K562 (cell line): Measurements from ENCODE around the gene CCDC183. TPM values are rescaled to one million over a fixed set of nuclear protein-coding genes. Genes with fewer than 3 reads are reported as not detected.

ENCODE experiments used
- ARID2 ChIP-seq: fragments of 450-650 bp; IDR thresholded peaks from 2 replicates; pipeline ENCODE4 v1.6.1; 2017; ENCODE audit warnings: antibody characterized with exemption, mild to moderate bottlenecking
- ARNT ChIP-seq, 2 experiments: fragments of 450-650 bp; IDR thresholded peaks; 2 replicates each; pipeline ENCODE4 v1.6.1; 2016; ENCODE audit warnings: mild to moderate bottlenecking in 1 of 2
- CBFA2T2 ChIP-seq: fragments of 450-650 bp; conservative IDR thresholded peaks from 2 replicates; pipeline ENCODE4 v1.6.1; 2017; ENCODE audit warnings: mild to moderate bottlenecking
- DLX4 ChIP-seq: fragments of 250-450 bp; sonication (Bioruptor Pico); IDR thresholded peaks from 2 replicates; pipeline ENCODE4 v1.6.1; 2021; ENCODE audit warnings: mild to moderate bottlenecking
- E2F8 ChIP-seq: fragments of 450-650 bp; IDR thresholded peaks from 2 replicates; pipeline ENCODE4 v1.7.1; 2018; ENCODE audit warnings: mild to moderate bottlenecking, low read depth; ENCODE audit not compliant: partially characterized antibody
- HNRNPK ChIP-seq: fragments of 200-400 bp; formaldehyde crosslinking; IDR thresholded peaks from one replicate; pipeline ENCODE4 v1.6.1; 2018; ENCODE audit warnings: mild to moderate bottlenecking, low read depth, low read length; ENCODE audit not compliant: poor library complexity, severe bottlenecking
- KLF10 ChIP-seq: fragments of 250-450 bp; sonication (Bioruptor Pico); IDR thresholded peaks from 2 replicates; pipeline ENCODE4 v1.6.1; 2021; ENCODE audit warnings: matching md5 sums
- LCOR ChIP-seq: sonication (generic); formaldehyde crosslinking; IDR thresholded peaks from 2 replicates; pipeline ENCODE4 v1.8.0; 2022; ENCODE audit warnings: mild to moderate bottlenecking, missing genetic modification reagents
- MEF2D ChIP-seq: conservative IDR thresholded peaks from 2 replicates; pipeline ENCODE4 v1.6.1; 2016; ENCODE audit warnings: low read depth, missing genetic modification characterization, missing compliant biosample characterization
- NCOA6 ChIP-seq: fragments of 450-650 bp; IDR thresholded peaks from 2 replicates; pipeline ENCODE4 v1.6.1; 2017; ENCODE audit warnings: mild to moderate bottlenecking
- PHTF2 ChIP-seq: fragments of 250-450 bp; sonication (Bioruptor Pico); IDR thresholded peaks from 2 replicates; pipeline ENCODE4 v1.5.0; 2021; ENCODE audit warnings: mild to moderate bottlenecking
- RBBP5 ChIP-seq: fragments of 200-600 bp; sonication (generic); IDR thresholded peaks from 2 replicates; pipeline ENCODE4 v1.6.1; 2012; ENCODE audit warnings: borderline replicate concordance, mild to moderate bottlenecking, low read length, control low read depth, inconsistent platforms; ENCODE audit not compliant: insufficient read depth, poor library complexity, severe bottlenecking
- SIX5 ChIP-seq, 2 experiments: IDR thresholded peaks; 2 replicates each; pipeline ENCODE4 v1.6.1; 2011; ENCODE audit warnings: low read length in 2 of 2, borderline replicate concordance in 1 of 2, low read depth in 1 of 2, mild to moderate bottlenecking in 1 of 2, moderate library complexity in 1 of 2; ENCODE audit not compliant: insufficient read depth in 1 of 2
- TRIM28 ChIP-seq: fragments of 450-650 bp; IDR thresholded peaks from 2 replicates; pipeline ENCODE4 v1.6.1; 2017
- polyA plus RNA-seq, 8 experiments: library from polyadenylated mRNA; depleted of rRNA in 4 of 8; stranded (reverse) in 5 of 8; unstranded in 3 of 8; fragments of >200 nt; fragmentation: Nextera tagmentation in 2 of 8; fragmentation: Illumina TruSeq in 1 of 8; extraction: Ambion mirVana in 2 of 8; extraction: Trizol in 1 of 8; gene quantifications; 2 replicates each; pipeline versions ENCODE4 v1.2.1 to v1.2.3, GENCODE V29; 2011 to 2014; ENCODE audit warnings: inconsistent platforms in 1 of 8, missing spikeins in 1 of 8
- total RNA-seq, 7 experiments: library from RNA; depleted of rRNA in 6 of 7; stranded (reverse); fragments of >200 nt in 6 of 7; fragmentation: Illumina TruSeq in 2 of 7; extraction: Trizol in 2 of 7; gene quantifications; 2 replicates each; pipeline versions ENCODE4 v1.2.1 to v1.2.3, GENCODE V29; 2011 to 2021; ENCODE audit warnings: low replicate concordance in 1 of 7
- TF ChIP-seq, protein P1 (sequence below): fragments of 450-650 bp; conservative IDR thresholded peaks from 2 replicates; pipeline ENCODE4 v1.6.1; 2016; ENCODE audit warnings: missing genetic modification characterization, low read depth, mild to moderate bottlenecking, control low read depth, missing compliant biosample characterization
- TF ChIP-seq, protein P2 (sequence below): fragments of 250-450 bp; sonication (Bioruptor Pico); IDR thresholded peaks from 2 replicates; pipeline ENCODE4 v1.9.0; 2021; ENCODE audit warnings: mild to moderate bottlenecking, inconsistent platforms
- TF ChIP-seq, protein P3 (sequence below): sonication (generic); formaldehyde crosslinking; IDR thresholded peaks from 2 replicates; pipeline ENCODE4 v1.8.0; 2023; ENCODE audit warnings: mild to moderate bottlenecking, missing genetic modification reagents

CCDC183 gene
- total and polyA plus RNA-seq, 9 of the 15 experiments (the other 6 are each of a cell fraction or from before 2014, with no cell fraction given) = 0.21 to 0.60 (median 0.29) TPM; not detected in 4

GRCh38 chr9:136847088-136847825 is 51.1 kb downstream of the CCDC183 start (continued):
- TF ChIP-seq E2F8 (no peak), PHTF2 (CRISPR knock-in tag) (no peak), TRIM28 (no peak), LCOR (0 out of 2 replicates have a peak, but pooled peaks have one; percentile 50), ARNT (IDR thresholded peaks at IDR 0.05) (no peak), MEF2D (tag) (no peak), ARID2 (no peak), RBBP5 (no peak), NCOA6 (peak; percentile 97), CBFA2T2 (no peak), SIX5 (IDR thresholded peaks at IDR 0.05; ENCODE audit: borderline replicate concordance in 1 of 2, insufficient read depth in 1 of 2, low read depth in 1 of 2, low read length in 2 of 2) (no peak), DLX4 (CRISPR knock-in tag) (no peak), HNRNPK (no peak), KLF10 (CRISPR knock-in tag) (no peak)
- TF ChIP-seq, protein P1, sequence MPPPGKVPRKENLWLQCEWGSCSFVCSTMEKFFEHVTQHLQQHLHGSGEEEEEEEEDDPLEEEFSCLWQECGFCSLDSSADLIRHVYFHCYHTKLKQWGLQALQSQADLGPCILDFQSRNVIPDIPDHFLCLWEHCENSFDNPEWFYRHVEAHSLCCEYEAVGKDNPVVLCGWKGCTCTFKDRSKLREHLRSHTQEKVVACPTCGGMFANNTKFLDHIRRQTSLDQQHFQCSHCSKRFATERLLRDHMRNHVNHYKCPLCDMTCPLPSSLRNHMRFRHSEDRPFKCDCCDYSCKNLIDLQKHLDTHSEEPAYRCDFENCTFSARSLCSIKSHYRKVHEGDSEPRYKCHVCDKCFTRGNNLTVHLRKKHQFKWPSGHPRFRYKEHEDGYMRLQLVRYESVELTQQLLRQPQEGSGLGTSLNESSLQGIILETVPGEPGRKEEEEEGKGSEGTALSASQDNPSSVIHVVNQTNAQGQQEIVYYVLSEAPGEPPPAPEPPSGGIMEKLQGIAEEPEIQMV (tag) = no peak
- TF ChIP-seq, protein P2, sequence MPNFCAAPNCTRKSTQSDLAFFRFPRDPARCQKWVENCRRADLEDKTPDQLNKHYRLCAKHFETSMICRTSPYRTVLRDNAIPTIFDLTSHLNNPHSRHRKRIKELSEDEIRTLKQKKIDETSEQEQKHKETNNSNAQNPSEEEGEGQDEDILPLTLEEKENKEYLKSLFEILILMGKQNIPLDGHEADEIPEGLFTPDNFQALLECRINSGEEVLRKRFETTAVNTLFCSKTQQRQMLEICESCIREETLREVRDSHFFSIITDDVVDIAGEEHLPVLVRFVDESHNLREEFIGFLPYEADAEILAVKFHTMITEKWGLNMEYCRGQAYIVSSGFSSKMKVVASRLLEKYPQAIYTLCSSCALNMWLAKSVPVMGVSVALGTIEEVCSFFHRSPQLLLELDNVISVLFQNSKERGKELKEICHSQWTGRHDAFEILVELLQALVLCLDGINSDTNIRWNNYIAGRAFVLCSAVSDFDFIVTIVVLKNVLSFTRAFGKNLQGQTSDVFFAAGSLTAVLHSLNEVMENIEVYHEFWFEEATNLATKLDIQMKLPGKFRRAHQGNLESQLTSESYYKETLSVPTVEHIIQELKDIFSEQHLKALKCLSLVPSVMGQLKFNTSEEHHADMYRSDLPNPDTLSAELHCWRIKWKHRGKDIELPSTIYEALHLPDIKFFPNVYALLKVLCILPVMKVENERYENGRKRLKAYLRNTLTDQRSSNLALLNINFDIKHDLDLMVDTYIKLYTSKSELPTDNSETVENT (CRISPR knock-in tag) = peak; percentile 45; the same call in 1 of the 2 replicates
- TF ChIP-seq, protein P3, sequence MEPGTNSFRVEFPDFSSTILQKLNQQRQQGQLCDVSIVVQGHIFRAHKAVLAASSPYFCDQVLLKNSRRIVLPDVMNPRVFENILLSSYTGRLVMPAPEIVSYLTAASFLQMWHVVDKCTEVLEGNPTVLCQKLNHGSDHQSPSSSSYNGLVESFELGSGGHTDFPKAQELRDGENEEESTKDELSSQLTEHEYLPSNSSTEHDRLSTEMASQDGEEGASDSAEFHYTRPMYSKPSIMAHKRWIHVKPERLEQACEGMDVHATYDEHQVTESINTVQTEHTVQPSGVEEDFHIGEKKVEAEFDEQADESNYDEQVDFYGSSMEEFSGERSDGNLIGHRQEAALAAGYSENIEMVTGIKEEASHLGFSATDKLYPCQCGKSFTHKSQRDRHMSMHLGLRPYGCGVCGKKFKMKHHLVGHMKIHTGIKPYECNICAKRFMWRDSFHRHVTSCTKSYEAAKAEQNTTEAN (CRISPR knock-in tag) = no peak
